Neural cell (in vitro differentiated cells): ENCODE results near the gene HBQ1. TPM values are rescaled to one million over a fixed set of nuclear protein-coding genes. Genes with fewer than 3 reads are reported as not detected.
"Not testable (repeated sequence)": the region's sequence is repeated elsewhere in the genome, so short reads cannot be mapped to it uniquely, and the experiment has no call there.

Experiments used
- H2AFZ ChIP-seq: fragments of 200-600, 300-800 bp; sonication (generic), shearing (Covaris generic); 2 replicates; pipeline ENCODE4 v1.6.0; 2014; ENCODE audit warnings: low read depth, mild to moderate bottlenecking, antibody characterized with exemption, low read length, moderate library complexity
- H3F3A ChIP-seq: fragments of 200-600 bp; shearing (Covaris generic); 2 replicates; pipeline ENCODE4 v1.6.1; 2016; ENCODE audit warnings: mild to moderate bottlenecking, moderate library complexity, mixed read lengths, antibody characterized with exemption, low read length; ENCODE audit not compliant: insufficient read depth, poor library complexity, severe bottlenecking
- H3K27ac ChIP-seq: fragments of 200-600, 300-800 bp; sonication (generic), shearing (Covaris generic); 2 replicates; pipeline ENCODE4 v1.5.1; 2014; ENCODE audit warnings: mild to moderate bottlenecking, low read length, moderate library complexity
- H3K27me3 ChIP-seq: fragments of 300-800, 200-600 bp; sonication (generic), shearing (Covaris generic); 2 replicates; pipeline ENCODE4 v1.6.0; 2014; ENCODE audit warnings: mild to moderate bottlenecking, low read depth, low read length, moderate library complexity; ENCODE audit not compliant: insufficient read depth
- H3K36me3 ChIP-seq: fragments of 300-800, 200-600 bp; sonication (generic), shearing (Covaris generic); 2 replicates; pipeline ENCODE4 v1.5.1; 2014; ENCODE audit warnings: mild to moderate bottlenecking, antibody characterized with exemption, low read length, moderate library complexity; ENCODE audit not compliant: insufficient read depth
- H3K4me2 ChIP-seq: fragments of 300-800, 200-600 bp; sonication (generic), shearing (Covaris generic); 2 replicates; pipeline ENCODE4 v1.6.0; 2014; ENCODE audit warnings: mild to moderate bottlenecking, low read length
- H3K4me3 ChIP-seq: fragments of 300-800, 200-600 bp; sonication (generic), shearing (Covaris generic); 2 replicates; pipeline ENCODE4 v1.5.1; 2014; ENCODE audit warnings: mild to moderate bottlenecking, low read length, moderate library complexity
- H3K79me2 ChIP-seq: fragments of 200-600 bp; shearing (Covaris generic); replicated peaks from 2 replicates; pipeline ENCODE4 v1.6.0; 2014; ENCODE audit warnings: mild to moderate bottlenecking, low read length, moderate library complexity; ENCODE audit not compliant: insufficient read depth
- H3K9ac ChIP-seq: fragments of 300-800, 200-600 bp; sonication (generic), shearing (Covaris generic); 2 replicates; pipeline ENCODE4 v1.6.1; 2016; ENCODE audit warnings: mild to moderate bottlenecking, low read length, mixed read lengths
- H3K9me2 ChIP-seq: fragments of 200-600 bp; shearing (Covaris generic); 2 replicates; pipeline ENCODE4 v1.6.1; 2016; ENCODE audit warnings: mild to moderate bottlenecking, low read length, mixed read lengths; ENCODE audit not compliant: insufficient read depth
- H3K9me3 ChIP-seq: fragments of 200-600, 300-800 bp; sonication (generic), shearing (Covaris generic); 2 replicates; pipeline ENCODE4 v1.6.1; 2016; ENCODE audit warnings: mild to moderate bottlenecking, mixed run types, low read length, moderate library complexity, mixed read lengths
- H4K20me1 ChIP-seq: fragments of 200-600 bp; shearing (Covaris generic); 2 replicates; pipeline ENCODE4 v1.6.1; 2016; ENCODE audit warnings: mild to moderate bottlenecking, mixed run types; ENCODE audit not compliant: insufficient read depth
- CTCF ChIP-seq: fragments of 450-650 bp; IDR thresholded peaks from 2 replicates; pipeline ENCODE4 v1.5.1; 2014; ENCODE audit warnings: antibody characterized with exemption, mild to moderate bottlenecking, moderate library complexity; ENCODE audit not compliant: poor library complexity, severe bottlenecking
- EP300 ChIP-seq: fragments of 450-650 bp; conservative IDR thresholded peaks from 2 replicates; pipeline ENCODE4 v1.6.1; 2014; ENCODE audit warnings: antibody characterized with exemption, mild to moderate bottlenecking, moderate library complexity; ENCODE audit not compliant: poor library complexity, severe bottlenecking
- EZH2 ChIP-seq: fragments of 200-600, 300-800 bp; shearing (Covaris generic), sonication (generic); IDR thresholded peaks from 2 replicates; pipeline ENCODE4 v1.6.1; 2014; ENCODE audit warnings: antibody characterized with exemption, low read length, borderline replicate concordance, mild to moderate bottlenecking; ENCODE audit not compliant: insufficient read depth, poor library complexity, severe bottlenecking
- MXI1 ChIP-seq: fragments of 450-650 bp; conservative IDR thresholded peaks from 2 replicates; pipeline ENCODE4 v1.6.1; 2014; ENCODE audit warnings: antibody characterized with exemption, mild to moderate bottlenecking; ENCODE audit not compliant: poor library complexity, severe bottlenecking
- POLR2AphosphoS5 ChIP-seq: IDR thresholded peaks from 2 replicates; pipeline ENCODE4 v1.6.1; 2012
- RAD21 ChIP-seq: fragments of 450-650 bp; conservative IDR thresholded peaks from 2 replicates; pipeline ENCODE4 v1.6.1; 2014; ENCODE audit warnings: antibody characterized with exemption, mild to moderate bottlenecking, moderate library complexity
- REST ChIP-seq: IDR thresholded peaks from 2 replicates; pipeline ENCODE4 v1.6.1; 2012; ENCODE audit warnings: borderline replicate concordance
- SMC3 ChIP-seq: fragments of 450-650 bp; conservative IDR thresholded peaks from 2 replicates; pipeline ENCODE4 v1.6.1; 2014; ENCODE audit warnings: antibody characterized with exemption, mild to moderate bottlenecking, moderate library complexity; ENCODE audit not compliant: poor library complexity
- TAF1 ChIP-seq: IDR thresholded peaks from 2 replicates; pipeline ENCODE4 v1.6.1; 2012; ENCODE audit warnings: low read depth
- polyA plus RNA-seq: library from polyadenylated mRNA; depleted of rRNA; stranded (reverse); fragments of >200 nt; gene quantifications from 2 replicates; pipeline ENCODE4 v1.2.3, GENCODE V29; 2014

HBQ1 gene
- polyA plus RNA-seq, 1 donor from 2014 or later, result 4.5 TPM

GRCh38 chr16:169014-169413 is 11.2 kb upstream of the HBQ1 start:
- no peaks in the 10 kb centered on the region for H3K9me2 ChIP-seq
- H2AFZ ChIP-seq, result no peak overlapping the region
- H3K36me3 ChIP-seq, result no peaks in the 10 kb centered on the region
- no peaks in the 10 kb centered on the region for H4K20me1 ChIP-seq
- H3K9ac ChIP-seq, result no peak overlapping the region
- TF ChIP-seq MXI1, result no peak
- no peak for TF ChIP-seq TAF1
- no peak for TF ChIP-seq EZH2
- no peak for TF ChIP-seq CTCF
- no peak for TF ChIP-seq SMC3
- no peak for TF ChIP-seq RAD21
- no peak for TF ChIP-seq EP300
- no peak for TF ChIP-seq POLR2AphosphoS5
- TF ChIP-seq REST, result no peak
- H3F3A ChIP-seq, result no peaks in the 10 kb centered on the region
- peaks cover 71% of the 10 kb centered on the region for H3K27me3 ChIP-seq
- no peaks in the 10 kb centered on the region for H3K79me2 ChIP-seq
- H3K27ac ChIP-seq, result no peak overlapping the region
- H3K4me2 ChIP-seq, result no peak overlapping the region
- no peak overlapping the region for H3K4me3 ChIP-seq
- no peaks in the 10 kb centered on the region for H3K9me3 ChIP-seq

- not testable (repeated sequence) for H3K27ac ChIP-seq, H3K4me3 ChIP-seq, H3K4me2 ChIP-seq, H3K79me2 ChIP-seq, H3K9me3 ChIP-seq, H3K9me2 ChIP-seq, H3K36me3 ChIP-seq, H2AFZ ChIP-seq, H3F3A ChIP-seq, H4K20me1 ChIP-seq, H3K9ac ChIP-seq
- peaks cover 77% of the 10 kb centered on the region for H3K27me3 ChIP-seq
These were observed 10.2 kb upstream of the HBQ1 start for GRCh38 chr16:170088-170507.

GRCh38 chr16:170788-171187 is 9.5 kb upstream of the HBQ1 start:
- H3K4me3 ChIP-seq, result no peak overlapping the region
- no peaks in the 10 kb centered on the region for H3F3A ChIP-seq
- no peaks in the 10 kb centered on the region for H3K9me2 ChIP-seq
- no peaks in the 10 kb centered on the region for H3K36me3 ChIP-seq
- no peak overlapping the region for H3K4me2 ChIP-seq
- peaks cover 77% of the 10 kb centered on the region for H3K27me3 ChIP-seq
- no peak overlapping the region for H3K27ac ChIP-seq
- no peaks in the 10 kb centered on the region for H3K9me3 ChIP-seq
- no peak overlapping the region for H2AFZ ChIP-seq
- no peak overlapping the region for H3K9ac ChIP-seq
- TF ChIP-seq POLR2AphosphoS5 (no peak), EP300 (no peak), REST (no peak), MXI1 (no peak), SMC3 (no peak), TAF1 (no peak), RAD21 (no peak), EZH2 (no peak), CTCF (no peak)
- no peaks in the 10 kb centered on the region for H3K79me2 ChIP-seq
- H4K20me1 ChIP-seq, result no peaks in the 10 kb centered on the region
